Measurements from ENCODE around the gene FIS1. TPM values are rescaled to one million over a fixed set of nuclear protein-coding genes. Genes with fewer than 3 reads are reported as not detected.

The FIS1 gene
- total and polyA plus RNA-seq, 2 donors (not counting 1 experiment from before 2014, with no cell fraction given), result 95.5 to 245 TPM

- no peak overlapping the region for H3K27ac ChIP-seq (ENCODE audit: low read length in 2 of 2)
- H3K36me3 ChIP-seq (replicated peaks in 1 of 2; ENCODE audit: control extremely low read depth in 1 of 2, control insufficient read depth in 1 of 2, extremely low read depth in 1 of 2, insufficient read depth in 2 of 2, low read length in 1 of 2), result peaks cover 0 to 23% of the 10 kb centered on the region in 2 experiments
- no peak overlapping the region for H3K4me2 ChIP-seq (replicated peaks; ENCODE audit: low read depth, low read length, poor library complexity, severe bottlenecking)
- no peaks in the 10 kb centered on the region for H3K27me3 ChIP-seq (replicated peaks in 1 of 4; ENCODE audit: control extremely low read depth in 1 of 4, control insufficient read depth in 3 of 4, insufficient read depth in 4 of 4, low read length in 3 of 4)
- no peaks in the 10 kb centered on the region for H4K20me1 ChIP-seq (ENCODE audit: control insufficient read depth, insufficient read depth, low read length, poor library complexity, severe bottlenecking)
- ChIA-PET POLR2A (no interaction called here), CTCF (interaction anchor here (1.1 kb wide), 1 partner anchor 71 kb away, joined by 4 read pairs; no protein-coding TSS in a partner anchor)
- no peak overlapping the region for H2AFZ ChIP-seq (ENCODE audit: insufficient read depth, low read depth, low read length, poor library complexity, severe bottlenecking)
- no peak overlapping the region for H3K4me3 ChIP-seq (ENCODE audit: control extremely low read depth in 1 of 5, extremely low read depth in 1 of 5, insufficient read depth in 1 of 5, low read depth in 2 of 5, low read length in 4 of 5)
- Mint-ChIP-seq H3K9me3 (ENCODE audit: insufficient read depth) (no peaks in the 10 kb centered on the region), H3K4me3 (no peak overlapping the region), H3K27ac (no peak overlapping the region), H3K4me1 (peaks cover 6% of the 10 kb centered on the region), H3K27me3 (no peaks in the 10 kb centered on the region)
- no peak overlapping the region for H3K9ac ChIP-seq (ENCODE audit: low read length)
- H3K79me2 ChIP-seq (ENCODE audit: control insufficient read depth, insufficient read depth, low read length), result no peaks in the 10 kb centered on the region
- no peaks in the 10 kb centered on the region for H3K9me3 ChIP-seq (ENCODE audit: control extremely low read depth in 1 of 3, control insufficient read depth in 2 of 3, insufficient read depth in 1 of 3, low read length in 2 of 3)
- ATAC-seq (ENCODE audit: low read depth) (no peak), DNase-seq (no peak)
- intact Hi-C loops (cut with micrococcal nuclease), result no loop called here
- TF ChIP-seq EZH2 (IDR thresholded peaks at IDR 0.05; ENCODE audit: borderline replicate concordance, insufficient read depth, low read depth, low read length, poor library complexity, severe bottlenecking), result no peak
- no peak for TF ChIP-seq CTCF (IDR thresholded peaks at IDR 0.05)
- WGBS (ENCODE audit: insufficient coverage), result 96% methylated on average over 24 of the region's 24 CpGs
- peaks cover 3 to 4% of the 10 kb centered on the region in 2 donors for H3K4me1 ChIP-seq (ENCODE audit: control insufficient read depth in 2 of 2, insufficient read depth in 2 of 2, low read length in 2 of 2)
Measured at GRCh38 chr7:101211501-101211900, 33.4 kb downstream of the FIS1 start.

- Histone ChIP-seq H3K4me1 (ENCODE audit: control insufficient read depth in 2 of 2, insufficient read depth in 2 of 2, low read length in 2 of 2) (no peaks in the 10 kb centered on the region), H3K27me3 (replicated peaks in 1 of 4; ENCODE audit: control extremely low read depth in 1 of 4, control insufficient read depth in 3 of 4, insufficient read depth in 4 of 4, low read length in 3 of 4) (no peaks in the 10 kb centered on the region), H3K4me3 (ENCODE audit: control extremely low read depth in 1 of 5, extremely low read depth in 1 of 5, insufficient read depth in 1 of 5, low read depth in 2 of 5, low read length in 4 of 5) (no peak overlapping the region), H3K27ac (ENCODE audit: low read length in 2 of 2) (no peak overlapping the region), H3K9me3 (ENCODE audit: control extremely low read depth in 1 of 3, control insufficient read depth in 2 of 3, insufficient read depth in 1 of 3, low read length in 2 of 3) (no peaks in the 10 kb centered on the region), H3K36me3 (replicated peaks in 1 of 2; ENCODE audit: control extremely low read depth in 1 of 2, control insufficient read depth in 1 of 2, extremely low read depth in 1 of 2, insufficient read depth in 2 of 2, low read length in 1 of 2) (peaks cover 0 to 21% of the 10 kb centered on the region in 2 experiments), H3K79me2 (ENCODE audit: control insufficient read depth, insufficient read depth, low read length) (no peaks in the 10 kb centered on the region), H3K9ac (ENCODE audit: low read length) (no peak overlapping the region), H3K4me2 (replicated peaks; ENCODE audit: low read depth, low read length, poor library complexity, severe bottlenecking) (no peak overlapping the region), H2AFZ (ENCODE audit: insufficient read depth, low read depth, low read length, poor library complexity, severe bottlenecking) (no peak overlapping the region), H4K20me1 (ENCODE audit: control insufficient read depth, insufficient read depth, low read length, poor library complexity, severe bottlenecking) (no peaks in the 10 kb centered on the region)
- WGBS (ENCODE audit: insufficient coverage), result 97% methylated on average over 19 of the region's 19 CpGs
- no peak overlapping the region for H3K27ac Mint-ChIP-seq
- H3K9me3 Mint-ChIP-seq (ENCODE audit: insufficient read depth), result no peaks in the 10 kb centered on the region
- CTCF ChIA-PET, result no interaction called here
- H3K4me3 Mint-ChIP-seq, result no peak overlapping the region
- POLR2A ChIA-PET, result no interaction called here
- no peak for TF ChIP-seq CTCF (IDR thresholded peaks at IDR 0.05)
- no peak for TF ChIP-seq EZH2 (IDR thresholded peaks at IDR 0.05; ENCODE audit: borderline replicate concordance, insufficient read depth, low read depth, low read length, poor library complexity, severe bottlenecking)
- ATAC-seq (ENCODE audit: low read depth) (no peak), DNase-seq (no peak)
- H3K4me1 Mint-ChIP-seq, result no peaks in the 10 kb centered on the region
- no peaks in the 10 kb centered on the region for H3K27me3 Mint-ChIP-seq
- intact Hi-C loops (cut with micrococcal nuclease), result no loop called here
Measured at GRCh38 chr7:101210143-101210542, 34.7 kb downstream of the FIS1 start.
